Esophagus squamous epithelium (tissue), 5 donors: ENCODE data around the gene EXOSC3. TPM values are rescaled to one million over a fixed set of nuclear protein-coding genes. Genes with fewer than 3 reads are reported as not detected.
"Not testable (repeated sequence)": the region's sequence is repeated elsewhere in the genome, so short reads cannot be mapped to it uniquely, and the experiment has no call there.

Experiments used
- DNase-seq: peaks from one replicate; lab custom pipeline; 2025; lab: John Stamatoyannopoulos, UW
- H3K27ac ChIP-seq, 4 donors: fragments of 200-600 bp; sonication (generic); one replicate each; pipeline ENCODE4 v1.5.1; 2016 to 2019; ENCODE audit warnings: mild to moderate bottlenecking in 1 of 4
- H3K27me3 ChIP-seq, 4 donors: fragments of 200-600 bp; sonication (generic); 1 replicate in 3 of 4; 2 replicates in 1 of 4; pipeline versions ENCODE4 v1.5.1 to v1.6.0; 2017 to 2021; ENCODE audit warnings: antibody characterized with exemption in 1 of 4
- H3K36me3 ChIP-seq, 3 donors: fragments of 200-600 bp; sonication (generic); one replicate each; pipeline ENCODE4 v1.5.1; 2016 to 2019
- H3K4me1 ChIP-seq, 3 donors: fragments of 200-600 bp; sonication (generic); one replicate each; pipeline ENCODE4 v1.5.1; 2017 to 2019
- H3K4me3 ChIP-seq, 4 donors: fragments of 200-600 bp; sonication (generic); 1 replicate in 3 of 4; 2 replicates in 1 of 4; pipeline ENCODE4 v1.5.1; 2016 to 2019; ENCODE audit warnings: mild to moderate bottlenecking in 2 of 4, moderate library complexity in 1 of 4
- H3K9me3 ChIP-seq, 3 donors: fragments of 200-600 bp; sonication (generic); one replicate each; pipeline ENCODE4 v1.5.1; 2016 to 2019
- CTCF ChIP-seq, 6 experiments: fragments of 450-650 bp in 4 of 6; fragments of 200-600 bp in 2 of 6; sonication (generic) in 2 of 6; IDR thresholded peaks; one replicate each; pipeline ENCODE4 v1.5.1; 2016 to 2019; ENCODE audit warnings: antibody characterized with exemption in 6 of 6, mild to moderate bottlenecking in 4 of 6, moderate library complexity in 4 of 6
- POLR2A ChIP-seq, 4 donors: fragments of 450-650 bp; IDR thresholded peaks; one replicate each; pipeline ENCODE4 v1.6.1; 2017; ENCODE audit warnings: antibody characterized with exemption in 4 of 4, mild to moderate bottlenecking in 4 of 4, moderate library complexity in 3 of 4
- WGBS, 2 donors: methylation state at CpG; one replicate each; pipeline ENCODE4 v1.1.5; 2018; 5-methylcytosine and 5-hydroxymethylcytosine counted together
- intact Hi-C: fragments of 100-400 bp; cut with DNase I; formaldehyde crosslinking; loops from one replicate; pipeline ENCODE4 v1.15.0; 2022
- total RNA-seq, 4 donors: library from RNA; depleted of rRNA; stranded (reverse); fragments of >200 nt; gene quantifications; one replicate each; pipeline ENCODE4 v1.1.0, GENCODE V29; 2016
- donor health status: DM: yes; HTN: yes; CAD: no.

Gene EXOSC3
- total RNA-seq, 4 donors from 2014 or later: 26.1 to 51.8 (median 36.6) TPM

DNA sequence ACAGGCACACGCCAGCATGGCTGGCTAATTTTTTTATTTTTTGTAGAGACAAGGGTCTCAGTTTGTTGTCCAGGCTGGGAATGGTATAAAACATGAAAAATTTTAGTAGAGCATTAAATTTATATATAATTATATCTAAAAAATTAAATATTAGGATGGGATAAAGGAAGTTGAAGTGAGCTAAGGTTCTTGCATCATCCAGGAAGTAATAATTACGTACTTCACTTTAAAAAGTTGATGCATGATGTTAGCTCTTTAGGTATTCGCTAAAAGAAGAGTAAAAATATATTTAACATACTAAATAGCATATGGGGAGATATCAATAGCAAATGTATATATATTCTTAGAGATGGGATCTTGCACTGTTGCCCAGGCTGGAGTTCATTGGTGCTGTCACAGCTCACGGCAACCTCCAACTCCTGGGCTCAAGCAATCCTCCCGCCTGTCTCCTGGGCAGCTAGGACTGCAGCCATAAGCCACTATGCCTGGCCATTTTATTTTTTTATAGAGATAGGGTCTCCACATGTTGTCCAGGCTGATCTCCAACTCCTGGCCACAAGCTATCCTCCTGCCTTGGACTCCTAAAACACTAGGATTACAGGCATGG is 28.0 kb upstream of the EXOSC3 start:
- no peak overlapping the region for H3K4me3 ChIP-seq
- H3K36me3 ChIP-seq: peaks cover 0 to 3% (median 0%) of the 10 kb centered on the region in 3 donors
- H3K4me1 ChIP-seq: no peaks in the 10 kb centered on the region
- no peaks in the 10 kb centered on the region for H3K9me3 ChIP-seq
- intact Hi-C loops: no loop called here
- WGBS, 2 donors: 85 to 88% methylated on average over 5 of the region's 5 CpGs
- DNase-seq: no peak
- TF ChIP-seq POLR2A (IDR thresholded peaks at IDR 0.05) (no peak), CTCF (IDR thresholded peaks at IDR 0.05) (no peak)
- H3K27me3 ChIP-seq: no peaks in the 10 kb centered on the region
- no peak overlapping the region for H3K27ac ChIP-seq

GRCh38 chr9:37811906-37812476 is 27.1 kb upstream of the EXOSC3 start:
- TF ChIP-seq CTCF (IDR thresholded peaks at IDR 0.05) (no peak), POLR2A (IDR thresholded peaks at IDR 0.05) (no peak)
- H3K9me3 ChIP-seq: no peaks in the 10 kb centered on the region
- DNase-seq: no peak
- H3K27ac ChIP-seq: no peak overlapping the region
- H3K27me3 ChIP-seq: no peaks in the 10 kb centered on the region
- H3K36me3 ChIP-seq: peaks cover 0 to 6% (median 0%) of the 10 kb centered on the region in 3 donors
- no peaks in the 10 kb centered on the region for H3K4me1 ChIP-seq
- 93 to 97% methylated on average over 5 to 6 of the region's 6 CpGs for WGBS, 2 donors
- no peak overlapping the region for H3K4me3 ChIP-seq
- intact Hi-C loops: no loop called here

- H3K27me3 ChIP-seq, H3K36me3 ChIP-seq, DNase-seq, H3K27ac ChIP-seq, intact Hi-C loops, H3K9me3 ChIP-seq, H3K4me3 ChIP-seq: not testable (repeated sequence)
- 96 to 97% methylated on average over 10 to 15 of the region's 15 CpGs for WGBS, 2 donors
- peaks cover 0 to 17% (median 0%) of the 10 kb centered on the region in 3 donors for H3K4me1 ChIP-seq
These were observed 24.8 kb upstream of the EXOSC3 start for GRCh38 chr9:37809676-37810075.

DNA sequence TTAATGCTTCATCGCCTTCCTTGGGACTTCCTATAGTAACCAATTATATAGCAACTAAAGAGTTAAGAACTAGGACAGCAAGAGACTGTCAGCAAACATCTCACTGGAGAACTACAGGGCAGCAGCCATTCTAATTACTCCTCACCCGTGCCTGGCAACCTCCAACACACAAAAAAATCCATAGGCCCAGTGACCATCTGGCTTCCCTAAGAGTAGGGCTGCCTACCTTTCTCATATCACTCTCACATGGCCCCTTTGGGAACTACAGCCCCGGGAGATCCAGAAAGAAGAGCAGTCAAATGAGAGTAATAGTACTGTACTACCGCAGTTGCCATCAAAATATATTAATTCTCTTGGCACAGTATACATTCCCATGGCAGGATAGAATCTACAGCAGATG is 21.4 kb upstream of the EXOSC3 start:
- H3K4me1 ChIP-seq: peaks cover 8 to 49% (median 17%) of the 10 kb centered on the region in 3 donors
- no peaks in the 10 kb centered on the region for H3K9me3 ChIP-seq
- intact Hi-C loops: no loop called here
- H3K36me3 ChIP-seq: peaks cover 0 to 6% (median 0%) of the 10 kb centered on the region in 3 donors
- H3K4me3 ChIP-seq: no peak overlapping the region
- TF ChIP-seq POLR2A (IDR thresholded peaks at IDR 0.05) (no peak), CTCF (IDR thresholded peaks at IDR 0.05) (no peak)
- no peak overlapping the region for H3K27ac ChIP-seq
- 70 to 76% methylated on average over 4 of the region's 4 CpGs for WGBS, 2 donors
- no peaks in the 10 kb centered on the region for H3K27me3 ChIP-seq
- DNase-seq: no peak

GRCh38 chr9:37801959-37802711 is 17.3 kb upstream of the EXOSC3 start:
- Histone ChIP-seq H3K27me3 (no peaks in the 10 kb centered on the region), H3K36me3 (no peaks in the 10 kb centered on the region), H3K4me1 (peaks cover 8 to 68% (median 24%) of the 10 kb centered on the region in 3 donors), H3K9me3 (no peaks in the 10 kb centered on the region), H3K27ac (peak overlapping the region in 2 of 4 donors; percentile 91 to 96), H3K4me3 (peak overlapping the region; percentile 68 to 98 (median 82))
- WGBS, 2 donors: 41 to 42% methylated on average over 10 of the region's 10 CpGs
- no peak for DNase-seq
- intact Hi-C loops: no loop called here
- TF ChIP-seq POLR2A (IDR thresholded peaks at IDR 0.05): no peak
- no peak for TF ChIP-seq CTCF (IDR thresholded peaks at IDR 0.05)
